ENCODE results near the gene ZBTB20. TPM values are rescaled to one million over a fixed set of nuclear protein-coding genes. Genes with fewer than 3 reads are reported as not detected.

ZBTB20 gene
- total and polyA plus RNA-seq, 8 donors = 0.15 to 149 (median 38.5) TPM

GRCh38 chr3:115161168-115161834 lies 14.2 kb upstream of the ZBTB20 start:
- Histone ChIP-seq H3K4me3 (no peak overlapping the region), H3K27ac (no peak overlapping the region), H3K36me3 (no peaks in the 10 kb centered on the region), H3K4me1 (no peaks in the 10 kb centered on the region), H3K9me3 (peaks cover 0 to 5% (median 0%) of the 10 kb centered on the region in 4 donors), H3K27me3 (no peaks in the 10 kb centered on the region)
- DNase-seq = no peak
- intact Hi-C loops (cut with DNase I; ENCODE audit: low total_unique reads) = loop anchor here (10.0 kb wide), 1 partner anchor 776 kb away; no protein-coding TSS in a partner anchor
- TF ChIP-seq EP300 (IDR thresholded peaks at IDR 0.05) (no peak), POLR2A (IDR thresholded peaks at IDR 0.05) (no peak), POLR2AphosphoS5 (IDR thresholded peaks at IDR 0.05) (no peak)
- TF ChIP-seq, protein P1, sequence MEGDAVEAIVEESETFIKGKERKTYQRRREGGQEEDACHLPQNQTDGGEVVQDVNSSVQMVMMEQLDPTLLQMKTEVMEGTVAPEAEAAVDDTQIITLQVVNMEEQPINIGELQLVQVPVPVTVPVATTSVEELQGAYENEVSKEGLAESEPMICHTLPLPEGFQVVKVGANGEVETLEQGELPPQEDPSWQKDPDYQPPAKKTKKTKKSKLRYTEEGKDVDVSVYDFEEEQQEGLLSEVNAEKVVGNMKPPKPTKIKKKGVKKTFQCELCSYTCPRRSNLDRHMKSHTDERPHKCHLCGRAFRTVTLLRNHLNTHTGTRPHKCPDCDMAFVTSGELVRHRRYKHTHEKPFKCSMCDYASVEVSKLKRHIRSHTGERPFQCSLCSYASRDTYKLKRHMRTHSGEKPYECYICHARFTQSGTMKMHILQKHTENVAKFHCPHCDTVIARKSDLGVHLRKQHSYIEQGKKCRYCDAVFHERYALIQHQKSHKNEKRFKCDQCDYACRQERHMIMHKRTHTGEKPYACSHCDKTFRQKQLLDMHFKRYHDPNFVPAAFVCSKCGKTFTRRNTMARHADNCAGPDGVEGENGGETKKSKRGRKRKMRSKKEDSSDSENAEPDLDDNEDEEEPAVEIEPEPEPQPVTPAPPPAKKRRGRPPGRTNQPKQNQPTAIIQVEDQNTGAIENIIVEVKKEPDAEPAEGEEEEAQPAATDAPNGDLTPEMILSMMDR (IDR thresholded peaks at IDR 0.05) = no peak
- WGBS, 5 donors = 94 to 98% (median 96%) methylated on average over 4 of the region's 4 CpGs

GRCh38 chr3:115160295-115160694 lies 13.2 kb upstream of the ZBTB20 start:
- 63 to 70% (median 64%) methylated on average over 1 of the region's 1 CpG for WGBS, 5 donors
- Histone ChIP-seq H3K9me3 (peaks cover 0 to 5% (median 0%) of the 10 kb centered on the region in 4 donors), H3K27me3 (no peaks in the 10 kb centered on the region), H3K27ac (no peak overlapping the region), H3K4me1 (no peaks in the 10 kb centered on the region), H3K36me3 (no peaks in the 10 kb centered on the region), H3K4me3 (no peak overlapping the region)
- TF ChIP-seq POLR2AphosphoS5 (IDR thresholded peaks at IDR 0.05) (no peak), POLR2A (IDR thresholded peaks at IDR 0.05) (no peak), EP300 (IDR thresholded peaks at IDR 0.05) (no peak)
- TF ChIP-seq, protein P1 (IDR thresholded peaks at IDR 0.05) = no peak
- no peak for DNase-seq
- intact Hi-C loops (cut with DNase I; ENCODE audit: low total_unique reads) = loop anchor here (10.0 kb wide), 1 partner anchor 775 kb away; no protein-coding TSS in a partner anchor

GRCh38 chr3:115156046-115156654 lies 9.1 kb upstream of the ZBTB20 start:
- Histone ChIP-seq H3K4me1 (no peaks in the 10 kb centered on the region), H3K36me3 (no peaks in the 10 kb centered on the region), H3K27ac (no peak overlapping the region), H3K4me3 (no peak overlapping the region), H3K27me3 (no peaks in the 10 kb centered on the region), H3K9me3 (peaks cover 0 to 5% (median 0%) of the 10 kb centered on the region in 4 donors)
- intact Hi-C loops (cut with DNase I; ENCODE audit: low total_unique reads) = no loop called here
- no peak for DNase-seq
- TF ChIP-seq POLR2AphosphoS5 (IDR thresholded peaks at IDR 0.05) (no peak), POLR2A (IDR thresholded peaks at IDR 0.05) (no peak), EP300 (IDR thresholded peaks at IDR 0.05) (no peak)
- TF ChIP-seq, protein P1 (IDR thresholded peaks at IDR 0.05) = no peak
- WGBS, 5 donors = 58 to 76% (median 72%) methylated on average over 4 of the region's 4 CpGs

- intact Hi-C loops (cut with DNase I; ENCODE audit: low total_unique reads) = no loop called here
- WGBS, 5 donors = 60 to 72% (median 62%) methylated on average over 3 of the region's 3 CpGs
Observed at GRCh38 chr3:115154611-115155010, 7.5 kb upstream of the ZBTB20 start.

More at GRCh38 chr3:115154611-115155010, 7.5 kb upstream of the ZBTB20 start:
- H3K9me3 ChIP-seq = peaks cover 0 to 5% (median 0%) of the 10 kb centered on the region in 4 donors
- no peak for DNase-seq
- TF ChIP-seq POLR2AphosphoS5 (IDR thresholded peaks at IDR 0.05) = no peak
- no peak for TF ChIP-seq EP300 (IDR thresholded peaks at IDR 0.05)
- TF ChIP-seq, protein P1 (IDR thresholded peaks at IDR 0.05) = no peak
- no peak for TF ChIP-seq POLR2A (IDR thresholded peaks at IDR 0.05)
- no peaks in the 10 kb centered on the region for H3K4me1 ChIP-seq
- no peak overlapping the region for H3K4me3 ChIP-seq
- H3K27ac ChIP-seq = no peak overlapping the region
- H3K27me3 ChIP-seq = no peaks in the 10 kb centered on the region
- H3K36me3 ChIP-seq = no peaks in the 10 kb centered on the region

All from stomach (tissue), 9 donors.